Calu3 (cell line): ENCODE measurements around the gene FXYD3. TPM values are rescaled to one million over a fixed set of nuclear protein-coding genes. Genes with fewer than 3 reads are reported as not detected.
A peak's percentile ranks its signal among the peaks of the same experiment; 100 is the strongest.

Experiments used
- BruUV-seq: library from RNA; stranded (reverse); fragments of 400-500 nt; replicated peaks from 2 replicates; lab custom pipeline; 2021; lab: Mats Ljungman, UMichigan
- CTCF ChIA-PET: fragments of 300-600 bp; sonication (Branson Sonifier 250); formaldehyde crosslinking; loops from one replicate; lab custom pipeline; 2022; ENCODE audit warnings: antibody characterized with exemption; lab: Charles Lee
- DNase-seq: peaks from one replicate; pipeline ENCODE4 v3.0.0; 2022
- H3K27ac Mint-ChIP-seq: one replicate; pipeline ENCODE4 v1.8.0; 2022; ENCODE audit warnings: mixed read lengths; ENCODE audit not compliant: unreplicated experiment
- H3K27me3 Mint-ChIP-seq: one replicate; pipeline ENCODE4 v1.8.0; 2022; ENCODE audit warnings: mixed read lengths; ENCODE audit not compliant: unreplicated experiment
- H3K36me3 Mint-ChIP-seq: one replicate; pipeline ENCODE4 v1.8.0; 2022; ENCODE audit warnings: mild to moderate bottlenecking, moderate library complexity, mixed read lengths; ENCODE audit not compliant: insufficient read depth, unreplicated experiment
- H3K4me1 Mint-ChIP-seq: one replicate; pipeline ENCODE4 v1.8.0; 2022; ENCODE audit warnings: mild to moderate bottlenecking, low read depth, mixed read lengths; ENCODE audit not compliant: unreplicated experiment
- H3K4me3 Mint-ChIP-seq: one replicate; pipeline ENCODE4 v1.8.0; 2022; ENCODE audit warnings: mild to moderate bottlenecking, low read depth, moderate library complexity, mixed read lengths; ENCODE audit not compliant: unreplicated experiment
- H3K9me3 Mint-ChIP-seq: one replicate; pipeline ENCODE4 v1.8.0; 2022; ENCODE audit warnings: low read depth, mixed read lengths; ENCODE audit not compliant: unreplicated experiment
- intact Hi-C: fragments of 100-400 bp; cut with micrococcal nuclease; formaldehyde crosslinking; loops from one replicate; pipeline ENCODE4 v1.10.0; 2022; ENCODE audit not compliant: unreplicated experiment
- total RNA-seq: library from RNA; stranded (reverse); gene quantifications from 2 replicates; pipeline ENCODE4 v1.2.3, GENCODE V29; 2022
- TF ChIP-seq, protein P1 (sequence below): fragments of 200-600 bp; IDR thresholded peaks from one replicate; pipeline ENCODE4 v1.8.0; 2022; ENCODE audit warnings: antibody characterized with exemption; ENCODE audit not compliant: unreplicated experiment

The FXYD3 gene
- total RNA-seq, 1 experiment from 2014 or later, result 183 TPM

DNA sequence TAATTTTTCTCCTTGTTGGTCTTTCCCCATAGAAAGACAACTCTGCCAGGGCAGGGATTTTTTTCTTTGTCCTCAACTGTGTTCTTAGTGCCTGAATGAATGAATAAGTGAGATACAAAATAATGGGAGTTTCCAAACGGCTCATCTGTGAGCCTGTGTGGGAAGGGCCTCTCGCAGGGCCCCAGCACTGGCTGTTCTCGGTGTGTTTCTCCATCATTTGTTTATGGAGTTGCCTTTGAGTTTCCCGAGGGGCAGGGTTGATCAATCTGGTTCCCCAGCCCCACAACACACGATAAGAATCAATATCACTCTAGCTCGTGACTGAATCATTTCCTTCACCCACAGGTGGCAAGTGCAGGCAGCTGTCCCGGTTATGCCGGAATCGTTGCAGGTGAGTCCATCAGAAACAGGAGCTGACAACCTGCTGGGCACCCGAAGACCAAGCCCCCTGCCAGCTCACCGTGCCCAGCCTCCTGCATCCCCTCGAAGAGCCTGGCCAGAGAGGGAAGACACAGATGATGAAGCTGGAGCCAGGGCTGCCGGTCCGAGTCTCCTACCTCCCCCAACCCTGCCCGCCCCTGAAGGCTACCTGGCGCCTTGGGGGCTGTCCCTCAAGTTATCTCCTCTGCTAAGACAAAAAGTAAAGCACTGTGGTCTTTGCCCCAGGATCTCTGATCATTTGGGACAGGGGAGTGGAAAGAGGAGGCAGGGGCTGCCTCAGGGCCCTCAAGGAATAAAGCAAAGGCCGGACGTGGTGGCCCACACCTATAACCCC, 53.8 kb downstream of the FXYD3 start:
- no peak for DNase-seq
- TF ChIP-seq, protein P1, sequence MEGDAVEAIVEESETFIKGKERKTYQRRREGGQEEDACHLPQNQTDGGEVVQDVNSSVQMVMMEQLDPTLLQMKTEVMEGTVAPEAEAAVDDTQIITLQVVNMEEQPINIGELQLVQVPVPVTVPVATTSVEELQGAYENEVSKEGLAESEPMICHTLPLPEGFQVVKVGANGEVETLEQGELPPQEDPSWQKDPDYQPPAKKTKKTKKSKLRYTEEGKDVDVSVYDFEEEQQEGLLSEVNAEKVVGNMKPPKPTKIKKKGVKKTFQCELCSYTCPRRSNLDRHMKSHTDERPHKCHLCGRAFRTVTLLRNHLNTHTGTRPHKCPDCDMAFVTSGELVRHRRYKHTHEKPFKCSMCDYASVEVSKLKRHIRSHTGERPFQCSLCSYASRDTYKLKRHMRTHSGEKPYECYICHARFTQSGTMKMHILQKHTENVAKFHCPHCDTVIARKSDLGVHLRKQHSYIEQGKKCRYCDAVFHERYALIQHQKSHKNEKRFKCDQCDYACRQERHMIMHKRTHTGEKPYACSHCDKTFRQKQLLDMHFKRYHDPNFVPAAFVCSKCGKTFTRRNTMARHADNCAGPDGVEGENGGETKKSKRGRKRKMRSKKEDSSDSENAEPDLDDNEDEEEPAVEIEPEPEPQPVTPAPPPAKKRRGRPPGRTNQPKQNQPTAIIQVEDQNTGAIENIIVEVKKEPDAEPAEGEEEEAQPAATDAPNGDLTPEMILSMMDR, result no peak
- Mint-ChIP-seq H3K36me3 (peaks cover 98% of the 10 kb centered on the region), H3K27me3 (no peaks in the 10 kb centered on the region), H3K27ac (peak overlapping the region; percentile 85), H3K9me3 (no peaks in the 10 kb centered on the region), H3K4me1 (peaks cover 71% of the 10 kb centered on the region), H3K4me3 (peak overlapping the region; percentile 29)
- CTCF ChIA-PET, result interaction anchor here (0.9 to 1.2 kb wide), 2 partner anchors 28 to 87 kb away, joined by 4 read pairs; no protein-coding TSS in a partner anchor
- BruUV-seq, result no TSS peak
- intact Hi-C loops, result no loop called here

DNA sequence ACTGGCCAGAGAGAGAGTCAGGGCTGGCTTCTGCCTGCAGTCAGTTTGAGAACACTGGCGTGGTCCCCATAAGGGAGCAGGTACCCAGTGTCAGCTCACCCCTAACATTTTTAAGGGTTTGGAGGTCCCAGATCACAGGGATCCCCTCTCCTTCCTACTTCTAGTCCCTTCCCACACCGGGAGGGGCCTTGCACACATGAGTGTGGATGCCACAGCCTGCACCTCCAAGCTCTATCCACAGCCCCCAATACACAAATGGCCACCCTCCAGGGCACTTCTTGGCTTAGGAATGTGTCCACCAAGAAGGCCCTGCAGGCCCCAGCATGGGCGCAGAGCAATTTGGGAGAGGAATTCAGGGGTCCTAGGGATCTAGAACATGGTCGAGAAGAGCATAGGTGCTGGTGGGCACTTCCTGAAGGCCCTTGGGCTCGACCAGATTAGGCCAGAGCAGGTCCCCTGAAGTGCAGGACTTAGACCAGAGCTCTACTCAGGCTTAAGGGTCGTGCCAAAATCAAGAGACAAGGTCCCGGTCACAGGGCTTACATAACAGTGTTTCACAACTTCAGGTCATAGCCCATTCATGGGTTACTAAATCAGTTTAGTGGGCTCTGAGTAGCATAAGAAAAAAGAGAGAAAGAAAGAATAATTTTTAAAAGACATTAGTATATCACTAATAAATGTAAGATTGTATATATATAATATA, 54.9 kb downstream of the FXYD3 start:
- TF ChIP-seq, protein P1, result no peak
- no peaks in the 10 kb centered on the region for H3K27me3 Mint-ChIP-seq
- H3K27ac Mint-ChIP-seq, result peak overlapping the region; percentile 85
- BruUV-seq, result no TSS peak
- intact Hi-C loops, result no loop called here
- no peak for DNase-seq
- peaks cover 74% of the 10 kb centered on the region for H3K4me1 Mint-ChIP-seq
- H3K4me3 Mint-ChIP-seq, result no peak overlapping the region
- no peaks in the 10 kb centered on the region for H3K9me3 Mint-ChIP-seq
- peaks cover 94% of the 10 kb centered on the region for H3K36me3 Mint-ChIP-seq
- CTCF ChIA-PET, result interaction anchor here (0.9 kb wide), 1 partner anchor 86 kb away, joined by 4 read pairs; no protein-coding TSS in a partner anchor

DNA sequence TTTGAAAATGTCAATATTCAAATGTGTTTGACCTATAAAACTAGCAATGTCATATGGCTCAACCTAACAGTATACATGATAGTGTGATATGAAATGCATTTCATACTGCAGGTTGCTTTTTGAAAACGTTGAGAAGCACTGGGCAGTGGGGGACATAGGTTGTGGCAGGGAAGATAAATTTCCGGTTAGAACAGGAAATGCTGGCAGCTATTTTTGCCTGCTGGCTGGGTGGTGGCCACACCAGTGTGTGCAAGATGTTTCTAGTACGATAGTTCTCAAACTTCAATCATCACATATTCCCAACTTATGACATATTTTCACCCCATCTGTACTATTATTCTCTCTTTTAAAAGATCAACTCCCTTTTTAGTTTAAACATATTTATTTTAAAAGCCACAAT, 56.1 kb downstream of the FXYD3 start:
- H3K27ac Mint-ChIP-seq, result peak overlapping the region; percentile 19
- no peak for DNase-seq
- TF ChIP-seq, protein P1, result no peak
- no peaks in the 10 kb centered on the region for H3K27me3 Mint-ChIP-seq
- H3K36me3 Mint-ChIP-seq, result peaks cover 86% of the 10 kb centered on the region
- peaks cover 70% of the 10 kb centered on the region for H3K4me1 Mint-ChIP-seq
- H3K4me3 Mint-ChIP-seq, result no peak overlapping the region
- no TSS peak for BruUV-seq
- H3K9me3 Mint-ChIP-seq, result no peaks in the 10 kb centered on the region
- intact Hi-C loops, result no loop called here
- CTCF ChIA-PET, result no interaction called here

Other genes starting within 250 kb of the FXYD3 start
- gene ZNF30, start 188.9 kb upstream of the FXYD3 start, total RNA-seq, result 2.9 and 4.2 TPM in 2 replicates
- gene ZNF792, start 151.6 kb upstream of the FXYD3 start, total RNA-seq, result 9.1 and 9.3 TPM in 2 replicates
- 114 and 126 TPM in 2 replicates for gene GRAMD1A, start 115.5 kb upstream of the FXYD3 start, total RNA-seq
- 1.4 and 2.1 TPM in 2 replicates for gene SCN1B, start 85.4 kb upstream of the FXYD3 start, total RNA-seq
- 1.4 and 2.2 TPM in 2 replicates for gene HPN, start 74.1 kb upstream of the FXYD3 start, total RNA-seq
- 0.42 and 0.68 TPM in 2 replicates for gene LGI4, start 19.2 kb downstream of the FXYD3 start, total RNA-seq
- gene FXYD1, start 23.0 kb downstream of the FXYD3 start, total RNA-seq, result 1.6 and 2.0 TPM in 2 replicates
- gene FXYD7, start 27.4 kb downstream of the FXYD3 start, total RNA-seq, result 0.90 and 1.3 TPM in 2 replicates
- 760 and 802 TPM in 2 replicates for gene FXYD5, start 38.9 kb downstream of the FXYD3 start, total RNA-seq
- not detected in 2 replicates for gene FAM187B, start 112.9 kb downstream of the FXYD3 start, total RNA-seq
- gene LSR, start 133.2 kb downstream of the FXYD3 start, total RNA-seq, result 494 and 609 TPM in 2 replicates
- 114 and 127 TPM in 2 replicates for gene USF2, start 153.1 kb downstream of the FXYD3 start, total RNA-seq
- 0.45 TPM in 1 of 2 replicates, not detected in the other for gene HAMP, start 166.7 kb downstream of the FXYD3 start, total RNA-seq
- not detected in 2 replicates for gene MAG, start 176.3 kb downstream of the FXYD3 start, total RNA-seq
- 5.9 and 7.6 TPM in 2 replicates for gene CD22, start 213.4 kb downstream of the FXYD3 start, total RNA-seq
- gene FFAR1, start 232.1 kb downstream of the FXYD3 start, total RNA-seq, result not detected in 2 replicates
- not detected in 2 replicates for gene FFAR3, start 242.6 kb downstream of the FXYD3 start, total RNA-seq